PC-9 (cell line): ENCODE data around the gene LMCD1. TPM values are rescaled to one million over a fixed set of nuclear protein-coding genes. Genes with fewer than 3 reads are reported as not detected.

Experiments used
- BruUV-seq: library from RNA; stranded (reverse); fragments of 400-500 nt; replicated peaks from 2 replicates; lab custom pipeline; 2021; lab: Mats Ljungman, UMichigan
- CTCF ChIA-PET: fragments of 300-600 bp; sonication (Branson Sonifier 250); formaldehyde crosslinking; loops from one replicate; lab custom pipeline; 2022; ENCODE audit warnings: antibody characterized with exemption; lab: Charles Lee
- POLR2A ChIA-PET: fragments of 300-600 bp; sonication (Branson Sonifier 250); formaldehyde crosslinking; loops from one replicate; lab custom pipeline; 2022; ENCODE audit warnings: antibody characterized with exemption; ENCODE audit not compliant: unreplicated experiment; lab: Charles Lee
- DNase-seq, 2 experiments: peaks; one replicate each; pipeline versions ENCODE4 v3.0.0 to v3.0.0-alpha.2; 2015 to 2022; ENCODE audit warnings: mixed read lengths in 1 of 2
- H2AFZ ChIP-seq: fragments of 200-600 bp; sonication (generic); 2 replicates; pipeline ENCODE4 v1.8.1; 2017; ENCODE audit warnings: antibody characterized with exemption
- H3F3A ChIP-seq: fragments of 200-600 bp; sonication (generic); 2 replicates; pipeline ENCODE4 v1.8.1; 2017; ENCODE audit warnings: antibody characterized with exemption, mild to moderate bottlenecking, low read depth; ENCODE audit not compliant: insufficient read depth
- H3K27ac ChIP-seq: fragments of 200-600 bp; sonication (generic); 2 replicates; pipeline ENCODE4 v1.6.1; 2016; ENCODE audit warnings: mixed run types
- H3K27me3 ChIP-seq: fragments of 200-600 bp; sonication (generic); 2 replicates; pipeline ENCODE4 v1.6.1; 2016; ENCODE audit warnings: low read depth, mixed run types; ENCODE audit not compliant: insufficient read depth
- H3K36me3 ChIP-seq: fragments of 200-600 bp; sonication (generic); 2 replicates; pipeline ENCODE4 v1.6.1; 2016; ENCODE audit warnings: low read depth, mixed run types
- H3K4me1 ChIP-seq: fragments of 200-600 bp; sonication (generic); replicated peaks from 2 replicates; pipeline ENCODE4 v1.6.1; 2016; ENCODE audit warnings: mixed run types; ENCODE audit not compliant: insufficient read depth
- H3K4me2 ChIP-seq: fragments of 200-600 bp; sonication (generic); 2 replicates; pipeline ENCODE4 v1.6.1; 2017; ENCODE audit warnings: mixed run types
- H3K4me3 ChIP-seq: fragments of 200-600 bp; sonication (generic); 2 replicates; pipeline ENCODE4 v1.6.1; 2016; ENCODE audit warnings: mixed run types
- H3K79me2 ChIP-seq: fragments of 200-600 bp; sonication (generic); 2 replicates; pipeline ENCODE4 v1.6.1; 2017; ENCODE audit warnings: low read depth, mixed run types
- H3K9me2 ChIP-seq: fragments of 200-600 bp; sonication (generic); 2 replicates; pipeline ENCODE4 v1.8.1; 2017; ENCODE audit warnings: mild to moderate bottlenecking; ENCODE audit not compliant: insufficient read depth
- H3K9me3 ChIP-seq: fragments of 200-600 bp; sonication (generic); 2 replicates; pipeline ENCODE4 v1.8.1; 2016; ENCODE audit warnings: low read depth; ENCODE audit not compliant: insufficient read depth
- H4K20me1 ChIP-seq: fragments of 200-600 bp; sonication (generic); 2 replicates; pipeline ENCODE4 v1.8.1; 2017; ENCODE audit not compliant: insufficient read depth
- CTCF ChIP-seq: fragments of 200-600 bp; sonication (generic); conservative IDR thresholded peaks from 2 replicates; pipeline ENCODE4 v1.6.1; 2017; ENCODE audit warnings: mixed run types, antibody characterized with exemption, mild to moderate bottlenecking, moderate library complexity
- EZH2 ChIP-seq: fragments of 200-600 bp; sonication (generic); IDR thresholded peaks from 2 replicates; pipeline ENCODE4 v1.8.0; 2017; ENCODE audit warnings: antibody characterized with exemption, low read depth
- intact Hi-C: fragments of 100-400 bp; cut with micrococcal nuclease; formaldehyde crosslinking; loops from one replicate; pipeline ENCODE4 v1.10.0; 2022; ENCODE audit not compliant: unreplicated experiment
- total RNA-seq: library from RNA; stranded (reverse); gene quantifications from 2 replicates; pipeline ENCODE4 v1.2.3, GENCODE V29; 2021

Gene LMCD1
- total RNA-seq, 1 experiment from 2014 or later, result 10.3 TPM

GRCh38 chr3:8562081-8562595 is 60.5 kb downstream of the LMCD1 start:
- H4K20me1 ChIP-seq, result no peaks in the 10 kb centered on the region
- H3F3A ChIP-seq, result no peaks in the 10 kb centered on the region
- H3K4me1 ChIP-seq, result peaks cover 8% of the 10 kb centered on the region; the same call in 1 of the 2 replicates
- ChIA-PET POLR2A (no interaction called here), CTCF (no interaction called here)
- H3K36me3 ChIP-seq, result no peaks in the 10 kb centered on the region
- no peaks in the 10 kb centered on the region for H3K9me3 ChIP-seq
- no peak overlapping the region for H3K4me2 ChIP-seq
- H3K27ac ChIP-seq, result no peak overlapping the region
- no TSS peak for BruUV-seq
- H3K27me3 ChIP-seq, result no peaks in the 10 kb centered on the region
- H2AFZ ChIP-seq, result no peak overlapping the region
- H3K79me2 ChIP-seq, result no peaks in the 10 kb centered on the region
- intact Hi-C loops, result no loop called here
- H3K9me2 ChIP-seq, result no peaks in the 10 kb centered on the region
- H3K4me3 ChIP-seq, result no peak overlapping the region
- TF ChIP-seq EZH2, result no peak
- TF ChIP-seq CTCF, result no peak
- no peak for DNase-seq

- no peaks in the 10 kb centered on the region for H3K79me2 ChIP-seq
- H3K9me3 ChIP-seq, result no peaks in the 10 kb centered on the region
- POLR2A ChIA-PET, result no interaction called here
- DNase-seq, result no peak
- no TSS peak for BruUV-seq
- no peaks in the 10 kb centered on the region for H3K27me3 ChIP-seq
- no peak overlapping the region for H3K4me3 ChIP-seq
- TF ChIP-seq CTCF, result no peak
- no peak for TF ChIP-seq EZH2
- CTCF ChIA-PET, result no interaction called here
- no peak overlapping the region for H3K27ac ChIP-seq
- intact Hi-C loops, result no loop called here
- H3K9me2 ChIP-seq, result no peaks in the 10 kb centered on the region
- H4K20me1 ChIP-seq, result no peaks in the 10 kb centered on the region
- H3K36me3 ChIP-seq, result no peaks in the 10 kb centered on the region
- no peak overlapping the region for H3K4me2 ChIP-seq
- H3F3A ChIP-seq, result no peaks in the 10 kb centered on the region
- H2AFZ ChIP-seq, result no peak overlapping the region
- peaks cover 8% of the 10 kb centered on the region; the same call in 1 of the 2 replicates for H3K4me1 ChIP-seq
These were observed 61.5 kb downstream of the LMCD1 start for GRCh38 chr3:8563146-8563545.

- Histone ChIP-seq H3K79me2 (no peaks in the 10 kb centered on the region), H3K9me2 (no peaks in the 10 kb centered on the region), H2AFZ (no peak overlapping the region), H4K20me1 (no peaks in the 10 kb centered on the region), H3K27ac (no peak overlapping the region), H3K9me3 (no peaks in the 10 kb centered on the region), H3K4me1 (peaks cover 8% of the 10 kb centered on the region; the same call in 1 of the 2 replicates), H3F3A (no peaks in the 10 kb centered on the region), H3K4me3 (no peak overlapping the region), H3K27me3 (no peaks in the 10 kb centered on the region), H3K4me2 (no peak overlapping the region), H3K36me3 (no peaks in the 10 kb centered on the region)
- DNase-seq, result no peak
- ChIA-PET CTCF (no interaction called here), POLR2A (no interaction called here)
- intact Hi-C loops, result no loop called here
- no TSS peak for BruUV-seq
- no peak for TF ChIP-seq EZH2
- no peak for TF ChIP-seq CTCF
These were observed 62.0 kb downstream of the LMCD1 start for GRCh38 chr3:8563597-8563996.
